HG02852 (cell line): ENCODE measurements around the gene PTPRD.

Experiments
- ATAC-seq: cut with Tn5 transposase; IDR thresholded peaks from one replicate; pipeline ENCODE4 v1.9.1; 2021; ENCODE audit warnings: mild to moderate bottlenecking, moderate library complexity; ENCODE audit not compliant: unreplicated experiment

The PTPRD gene

GRCh38 chr9:8879284-8879683 is 1733.5 kb downstream of the PTPRD start:
- ATAC-seq, result no peak

GRCh38 chr9:8877753-8878494 is 1734.9 kb downstream of the PTPRD start:
- no peak for ATAC-seq

GRCh38 chr9:8876303-8876702 is 1736.5 kb downstream of the PTPRD start:
- ATAC-seq, result no peak

GRCh38 chr9:8874482-8874881 is 1738.3 kb downstream of the PTPRD start:
- no peak for ATAC-seq

GRCh38 chr9:8872802-8873201 is 1740.0 kb downstream of the PTPRD start:
- ATAC-seq, result no peak

GRCh38 chr9:8871796-8872445 is 1740.9 kb downstream of the PTPRD start:
- no peak for ATAC-seq

GRCh38 chr9:8871396-8871795 is 1741.4 kb downstream of the PTPRD start:
- ATAC-seq, result no peak

GRCh38 chr9:8869812-8870211 is 1743.0 kb downstream of the PTPRD start:
- ATAC-seq, result no peak

- ATAC-seq, result no peak
Observed at GRCh38 chr9:8868632-8869031, 1744.2 kb downstream of the PTPRD start.

- no peak for ATAC-seq
Observed at GRCh38 chr9:8867148-8867547, 1745.7 kb downstream of the PTPRD start.

GRCh38 chr9:8864545-8864896 is 1748.3 kb downstream of the PTPRD start:
- ATAC-seq, result no peak

GRCh38 chr9:8863886-8864544 is 1748.8 kb downstream of the PTPRD start:
- no peak for ATAC-seq

GRCh38 chr9:8863069-8863468 is 1749.7 kb downstream of the PTPRD start:
- no peak for ATAC-seq

GRCh38 chr9:8860925-8861324 is 1751.9 kb downstream of the PTPRD start:
- no peak for ATAC-seq

- no peak for ATAC-seq
Observed at GRCh38 chr9:8860086-8860485, 1752.7 kb downstream of the PTPRD start.

GRCh38 chr9:8859416-8859815 is 1753.4 kb downstream of the PTPRD start:
- ATAC-seq, result no peak

GRCh38 chr9:8858596-8859161 is 1754.1 kb downstream of the PTPRD start:
- no peak for ATAC-seq

GRCh38 chr9:8857926-8858595 is 1754.7 kb downstream of the PTPRD start:
- no peak for ATAC-seq

- ATAC-seq, result no peak
Observed at GRCh38 chr9:8857068-8857925, 1755.5 kb downstream of the PTPRD start.

- no peak for ATAC-seq
Observed at GRCh38 chr9:8856396-8857067, 1756.3 kb downstream of the PTPRD start.
